MG63 (cell line): ENCODE results near the gene PDCD11. TPM values are rescaled to one million over a fixed set of nuclear protein-coding genes. Genes with fewer than 3 reads are reported as not detected.

Source experiments
- DNase-seq: peaks from one replicate; pipeline ENCODE4 v3.0.0-alpha.2; 2020
- H3K27me3 ChIP-seq: fragments of 250-450 bp; sonication (Bioruptor Pico); 2 replicates; pipeline ENCODE4 v1.5.1; 2020; ENCODE audit warnings: mild to moderate bottlenecking, moderate library complexity
- H3K36me3 ChIP-seq: fragments of 250-450 bp; sonication (Bioruptor Pico); 2 replicates; pipeline ENCODE4 v1.5.1; 2020; ENCODE audit warnings: mild to moderate bottlenecking, moderate library complexity
- H3K4me3 ChIP-seq: fragments of 250-450 bp; sonication (Bioruptor Pico); 2 replicates; pipeline ENCODE4 v1.5.1; 2020; ENCODE audit warnings: mild to moderate bottlenecking, moderate library complexity
- H3K9me3 ChIP-seq: fragments of 250-450 bp; sonication (Bioruptor Pico); 2 replicates; pipeline ENCODE4 v1.5.1; 2020; ENCODE audit warnings: mild to moderate bottlenecking, moderate library complexity
- total RNA-seq: library from RNA; depleted of rRNA; stranded (reverse); fragments of >200 nt; shearing (Covaris generic); gene quantifications from 2 replicates; pipeline ENCODE4 v1.2.3, GENCODE V29; 2014; ENCODE audit warnings: low replicate concordance

Gene PDCD11
- total RNA-seq, 1 experiment from 2014 or later, result 42.5 TPM

- peaks cover 96% of the 10 kb centered on the region for H3K36me3 ChIP-seq
- H3K9me3 ChIP-seq, result no peaks in the 10 kb centered on the region
- no peak for DNase-seq
- no peak overlapping the region for H3K4me3 ChIP-seq
- H3K27me3 ChIP-seq, result no peaks in the 10 kb centered on the region
Measured at GRCh38 chr10:103441611-103442010, 45.2 kb downstream of the PDCD11 start.

GRCh38 chr10:103442031-103442461, 45.6 kb downstream of the PDCD11 start:
- no peak for DNase-seq
- H3K27me3 ChIP-seq, result no peaks in the 10 kb centered on the region
- H3K9me3 ChIP-seq, result no peaks in the 10 kb centered on the region
- H3K36me3 ChIP-seq, result peaks cover 96% of the 10 kb centered on the region
- no peak overlapping the region for H3K4me3 ChIP-seq

- no peaks in the 10 kb centered on the region for H3K27me3 ChIP-seq
- no peak overlapping the region for H3K4me3 ChIP-seq
- H3K9me3 ChIP-seq, result no peaks in the 10 kb centered on the region
- DNase-seq, result no peak
- H3K36me3 ChIP-seq, result peaks cover 93% of the 10 kb centered on the region
Measured at GRCh38 chr10:103443475-103444185, 47.2 kb downstream of the PDCD11 start.

- Histone ChIP-seq H3K4me3 (no peak overlapping the region), H3K36me3 (peaks cover 91% of the 10 kb centered on the region), H3K27me3 (no peaks in the 10 kb centered on the region), H3K9me3 (no peaks in the 10 kb centered on the region)
- DNase-seq, result no peak
Measured at GRCh38 chr10:103444478-103444877, 48.1 kb downstream of the PDCD11 start.

GRCh38 chr10:103445366-103445765, 48.9 kb downstream of the PDCD11 start:
- Histone ChIP-seq H3K36me3 (peaks cover 87% of the 10 kb centered on the region), H3K4me3 (no peak overlapping the region), H3K27me3 (no peaks in the 10 kb centered on the region), H3K9me3 (no peaks in the 10 kb centered on the region)
- no peak for DNase-seq

GRCh38 chr10:103445767-103446567, 49.5 kb downstream of the PDCD11 start:
- Histone ChIP-seq H3K4me3 (no peak overlapping the region), H3K27me3 (no peaks in the 10 kb centered on the region), H3K9me3 (no peaks in the 10 kb centered on the region), H3K36me3 (peaks cover 81% of the 10 kb centered on the region)
- peak; percentile 72 for DNase-seq

GRCh38 chr10:103447187-103447586, 50.8 kb downstream of the PDCD11 start:
- Histone ChIP-seq H3K27me3 (no peaks in the 10 kb centered on the region), H3K36me3 (peaks cover 69% of the 10 kb centered on the region), H3K9me3 (no peaks in the 10 kb centered on the region), H3K4me3 (no peak overlapping the region)
- no peak for DNase-seq

- H3K36me3 ChIP-seq, result peaks cover 55% of the 10 kb centered on the region
Measured at GRCh38 chr10:103448746-103449145, 52.3 kb downstream of the PDCD11 start.

GRCh38 chr10:103449208-103450144, 53.0 kb downstream of the PDCD11 start:
- H3K4me3 ChIP-seq, result no peak overlapping the region
- no peaks in the 10 kb centered on the region for H3K27me3 ChIP-seq
- H3K9me3 ChIP-seq, result no peaks in the 10 kb centered on the region
- peaks cover 50% of the 10 kb centered on the region for H3K36me3 ChIP-seq
- no peak for DNase-seq

More at GRCh38 chr10:103448746-103449145, 52.3 kb downstream of the PDCD11 start:
- peak; percentile 82 for DNase-seq
- no peak overlapping the region for H3K4me3 ChIP-seq
- no peaks in the 10 kb centered on the region for H3K9me3 ChIP-seq
- H3K27me3 ChIP-seq, result no peaks in the 10 kb centered on the region

GRCh38 chr10:103450201-103450695, 53.8 kb downstream of the PDCD11 start:
- H3K27me3 ChIP-seq, result no peaks in the 10 kb centered on the region
- DNase-seq, result no peak
- no peak overlapping the region for H3K4me3 ChIP-seq

GRCh38 chr10:103451091-103451813, 54.8 kb downstream of the PDCD11 start:
- DNase-seq, result peak; percentile 72
- no peaks in the 10 kb centered on the region for H3K27me3 ChIP-seq
- H3K9me3 ChIP-seq, result no peaks in the 10 kb centered on the region
- no peak overlapping the region for H3K4me3 ChIP-seq
- peaks cover 32% of the 10 kb centered on the region for H3K36me3 ChIP-seq

More at GRCh38 chr10:103450201-103450695, 53.8 kb downstream of the PDCD11 start:
- no peaks in the 10 kb centered on the region for H3K9me3 ChIP-seq
- H3K36me3 ChIP-seq, result peaks cover 42% of the 10 kb centered on the region

- no peaks in the 10 kb centered on the region for H3K9me3 ChIP-seq
- no peaks in the 10 kb centered on the region for H3K27me3 ChIP-seq
- peaks cover 25% of the 10 kb centered on the region for H3K36me3 ChIP-seq
- no peak for DNase-seq
- no peak within 1 kb of the TSS for H3K4me3 ChIP-seq
Measured at GRCh38 chr10:103451831-103452505, 55.5 kb downstream of the PDCD11 start, which contains the start of gene CALHM2. TSS of gene CALHM2 (minus strand) at chr10:103452370. CDS start at chr10:103449941, 2,429 bp downstream.

GRCh38 chr10:103452506-103453230, 56.2 kb downstream of the PDCD11 start:
- no peak for DNase-seq
- Histone ChIP-seq H3K27me3 (no peaks in the 10 kb centered on the region), H3K4me3 (no peak overlapping the region), H3K36me3 (peaks cover 18% of the 10 kb centered on the region), H3K9me3 (no peaks in the 10 kb centered on the region)

- DNase-seq, result no peak
- Histone ChIP-seq H3K36me3 (peaks cover 9% of the 10 kb centered on the region), H3K9me3 (no peaks in the 10 kb centered on the region), H3K4me3 (no peak overlapping the region), H3K27me3 (no peaks in the 10 kb centered on the region)
Measured at GRCh38 chr10:103454026-103454425, 57.6 kb downstream of the PDCD11 start.

- Histone ChIP-seq H3K27me3 (no peaks in the 10 kb centered on the region), H3K4me3 (no peak overlapping the region), H3K36me3 (no peaks in the 10 kb centered on the region), H3K9me3 (no peaks in the 10 kb centered on the region)
- no peak for DNase-seq
Measured at GRCh38 chr10:103455235-103455634, 58.8 kb downstream of the PDCD11 start.
